Stimulated activated CD8-positive, alpha-beta memory T cell treated with anti-CD3 and anti-CD28 coated beads, Interleukin-4, amount 100 ng/mL, for 48 hours (primary cell): ENCODE data around the gene GPN3.
A peak's percentile ranks its signal among the peaks of the same experiment; 100 is the strongest.
"Not testable (repeated sequence)": the region's sequence is repeated elsewhere in the genome, so short reads cannot be mapped to it uniquely, and the experiment has no call there.

Experiments used
- DNase-seq: peaks from one replicate; pipeline ENCODE4 v3.0.0-alpha.2; 2020

GPN3 gene

GRCh38 chr12:110436231-110436630 lies 31.8 kb downstream of the GPN3 start:
- DNase-seq, result no peak

DNA sequence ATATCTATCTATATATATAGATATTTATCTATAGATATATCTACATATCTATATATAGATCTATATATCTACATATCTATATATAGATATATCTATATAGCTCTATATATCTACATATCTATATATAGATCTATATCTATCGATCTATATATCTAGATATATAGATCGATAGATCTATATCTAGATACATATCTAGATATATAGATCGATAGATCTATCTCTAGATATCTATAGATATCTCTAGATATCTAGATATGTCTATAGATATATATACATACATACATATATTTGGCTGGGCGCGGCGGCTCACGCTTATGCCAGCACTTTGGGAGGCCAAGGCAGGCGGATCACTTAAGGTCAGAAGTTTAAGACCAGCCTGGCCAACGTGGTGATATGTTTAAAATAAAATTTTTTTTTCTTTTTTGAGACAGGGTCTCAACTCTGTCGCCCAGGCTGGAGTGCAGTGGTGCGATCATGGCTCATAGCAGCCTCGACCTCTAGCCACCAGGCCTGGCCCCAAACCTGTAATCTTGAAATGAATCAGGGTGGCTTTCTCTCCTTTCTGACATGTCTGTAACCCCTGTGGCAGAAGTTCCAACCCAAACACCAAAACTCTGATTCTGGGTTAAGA lies 36.0 kb downstream of the GPN3 start:
- DNase-seq, result peak; percentile 34

DNA sequence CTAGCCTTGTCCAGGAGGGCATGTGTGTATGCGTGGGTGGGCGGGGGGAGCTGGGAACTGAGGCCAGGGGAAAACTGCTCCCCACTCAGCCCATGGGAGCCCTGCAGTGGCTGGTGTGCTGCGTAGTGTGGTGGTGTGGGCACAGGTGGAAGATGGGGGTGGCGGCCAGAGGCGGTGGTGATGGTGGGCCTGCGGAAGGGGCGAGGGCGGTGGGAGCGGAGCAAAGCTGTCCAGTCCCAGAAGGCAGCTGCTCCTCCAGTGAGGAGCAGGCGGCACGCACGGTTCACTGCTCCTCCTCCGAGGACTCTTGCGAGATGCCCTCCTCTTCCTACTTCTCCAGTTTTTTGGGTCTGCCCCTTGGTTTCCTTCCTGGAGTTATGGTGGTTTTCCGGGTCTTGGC lies 38.4 kb downstream of the GPN3 start:
- DNase-seq, result not testable (repeated sequence)

DNA sequence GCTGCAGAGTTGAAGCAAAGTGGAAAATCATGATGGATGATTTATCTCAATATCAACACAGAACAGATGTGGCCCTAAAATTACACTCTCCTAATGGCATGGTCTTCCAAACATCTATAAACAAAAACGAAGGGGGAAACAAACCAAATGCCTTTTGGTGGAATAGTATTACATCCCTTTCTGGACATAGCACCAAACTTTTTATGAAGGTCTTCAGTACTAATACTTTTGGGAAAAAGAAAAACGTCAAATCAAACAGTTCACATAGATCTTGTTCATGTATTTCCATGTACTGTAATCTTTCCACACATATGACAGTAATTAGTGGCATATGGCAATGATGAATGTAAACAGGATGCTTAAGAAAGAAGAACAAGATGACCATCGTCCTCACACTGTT lies 41.7 kb downstream of the GPN3 start:
- no peak for DNase-seq

DNA sequence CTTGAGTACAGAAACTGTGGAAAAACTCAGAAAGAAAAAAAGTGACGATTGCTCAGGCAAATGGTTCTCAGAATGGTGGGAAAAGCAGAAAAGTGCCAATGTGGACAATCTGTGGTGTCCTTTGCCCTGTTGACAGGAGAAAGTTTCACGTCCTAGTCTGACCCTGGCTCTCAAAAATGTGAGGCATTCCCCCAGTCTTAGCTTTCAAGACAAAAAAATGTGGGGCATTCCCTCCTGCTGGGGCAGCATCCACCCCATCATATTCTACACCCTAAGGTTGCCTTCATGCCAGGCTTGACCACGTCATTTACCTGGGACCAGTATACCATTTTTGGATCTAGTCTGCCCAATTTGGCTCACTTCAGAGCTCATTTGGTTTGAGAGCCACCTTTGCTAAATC lies 43.8 kb downstream of the GPN3 start:
- no peak for DNase-seq

- DNase-seq, result no peak
Observed at GRCh38 chr12:110421701-110422100, 46.4 kb downstream of the GPN3 start.

DNA sequence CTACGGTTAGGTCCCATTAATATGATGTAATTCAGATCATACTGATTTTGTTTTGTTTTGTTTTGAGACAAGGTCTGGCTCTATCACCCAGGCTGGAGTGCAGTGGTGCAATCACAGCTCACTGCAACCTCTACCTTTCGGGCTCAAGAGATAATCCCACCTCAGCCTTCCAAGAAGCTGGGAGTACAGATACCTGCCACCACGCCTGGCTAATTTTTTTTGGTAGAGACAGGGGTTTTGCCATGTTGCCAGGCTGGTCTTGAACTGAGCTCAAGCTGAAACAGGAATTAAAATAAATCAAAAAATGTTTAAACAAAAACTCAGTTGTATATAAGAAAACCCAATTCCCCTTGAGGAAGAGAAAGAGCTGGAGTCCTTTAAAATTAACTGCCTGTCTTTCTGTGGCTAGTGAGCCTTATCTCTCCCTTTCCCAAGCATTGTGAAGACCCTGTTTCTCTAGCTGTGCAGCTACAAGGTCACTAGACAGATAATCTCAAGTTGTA lies 46.8 kb downstream of the GPN3 start:
- DNase-seq, result no peak

- DNase-seq, result not testable (repeated sequence)
Observed at GRCh38 chr12:110420644-110421043, 47.4 kb downstream of the GPN3 start.

DNA sequence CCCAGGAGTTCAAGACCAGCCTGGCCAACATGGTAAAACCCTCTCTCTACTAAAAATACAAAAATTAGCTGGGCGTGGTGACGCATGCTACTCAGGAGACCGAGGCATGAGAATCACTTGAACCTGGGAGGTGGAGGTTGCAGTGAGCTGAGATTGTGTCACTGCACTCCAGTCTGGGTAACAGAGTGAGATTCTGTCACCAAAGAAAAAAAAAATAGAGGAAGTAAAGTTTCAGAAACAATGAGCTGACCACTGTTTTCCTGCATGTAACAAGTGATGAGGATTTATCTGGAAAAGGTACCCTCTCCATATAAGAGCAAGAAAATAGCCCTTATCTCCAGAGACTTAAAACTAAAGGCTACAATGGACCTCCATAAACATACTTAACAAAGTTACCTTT lies 50.9 kb downstream of the GPN3 start:
- DNase-seq, result not testable (repeated sequence)

- not testable (repeated sequence) for DNase-seq
Observed at GRCh38 chr12:110410086-110410485, 58.0 kb downstream of the GPN3 start.

DNA sequence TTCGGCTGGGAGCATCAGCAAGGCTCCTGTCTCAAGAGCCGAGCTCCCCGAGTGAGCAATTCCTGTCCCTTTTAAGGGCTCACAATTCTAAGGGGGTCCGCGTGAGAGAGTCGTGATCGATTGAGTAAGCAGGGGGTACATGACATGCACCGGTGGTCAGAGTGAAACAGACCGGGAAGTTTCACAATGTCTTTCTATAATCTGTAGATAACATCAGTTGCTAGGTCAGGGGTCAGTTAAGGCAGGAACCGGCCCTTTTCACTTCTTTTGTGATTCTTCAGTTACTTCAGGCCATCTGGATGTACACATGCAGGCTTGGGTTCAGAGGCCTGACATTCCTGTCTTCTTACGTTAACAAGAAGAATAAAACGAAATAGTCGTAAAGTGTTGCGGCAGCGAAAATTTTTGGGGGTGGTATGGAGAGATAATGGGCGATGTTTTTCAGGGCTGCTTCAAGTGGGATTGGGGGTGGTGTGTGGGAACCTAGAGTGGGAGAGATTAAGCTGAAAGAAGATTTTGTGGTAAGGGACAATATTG lies 62.9 kb downstream of the GPN3 start:
- not testable (repeated sequence) for DNase-seq

DNA sequence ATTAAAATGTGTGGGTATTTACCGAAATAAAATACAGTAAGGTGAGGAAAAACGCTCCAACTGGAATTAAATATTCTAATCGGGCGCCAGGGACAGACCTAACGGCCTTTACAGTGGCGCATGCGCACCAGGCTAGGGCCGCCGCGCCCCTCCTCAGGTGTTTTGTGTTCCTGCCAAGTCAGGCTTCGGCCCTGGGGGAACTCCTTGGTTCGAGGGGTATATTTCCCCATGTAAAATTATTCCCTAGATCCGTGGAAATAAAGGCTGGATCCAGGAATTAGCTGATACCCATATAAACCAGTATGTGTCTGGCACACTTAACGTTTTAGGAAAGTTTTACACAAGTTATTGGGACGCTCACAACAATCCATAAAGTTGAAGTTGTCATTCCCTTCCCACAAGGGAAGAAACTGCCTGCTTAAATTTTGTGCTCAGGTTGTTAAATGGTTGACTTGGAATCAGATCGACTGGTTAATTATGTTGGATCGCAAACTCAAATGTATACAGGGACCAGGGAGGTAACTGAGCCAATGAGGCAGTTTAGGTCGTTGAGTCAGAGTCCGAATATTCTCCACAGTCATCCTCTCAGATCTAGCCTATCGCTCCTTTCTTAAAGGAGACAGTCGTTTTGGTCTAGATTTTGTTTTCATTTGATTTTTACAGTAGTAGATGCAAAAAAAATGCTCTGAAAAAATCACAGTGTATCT lies 63.9 kb downstream of the GPN3 start:
- DNase-seq, result peak; percentile 85

DNA sequence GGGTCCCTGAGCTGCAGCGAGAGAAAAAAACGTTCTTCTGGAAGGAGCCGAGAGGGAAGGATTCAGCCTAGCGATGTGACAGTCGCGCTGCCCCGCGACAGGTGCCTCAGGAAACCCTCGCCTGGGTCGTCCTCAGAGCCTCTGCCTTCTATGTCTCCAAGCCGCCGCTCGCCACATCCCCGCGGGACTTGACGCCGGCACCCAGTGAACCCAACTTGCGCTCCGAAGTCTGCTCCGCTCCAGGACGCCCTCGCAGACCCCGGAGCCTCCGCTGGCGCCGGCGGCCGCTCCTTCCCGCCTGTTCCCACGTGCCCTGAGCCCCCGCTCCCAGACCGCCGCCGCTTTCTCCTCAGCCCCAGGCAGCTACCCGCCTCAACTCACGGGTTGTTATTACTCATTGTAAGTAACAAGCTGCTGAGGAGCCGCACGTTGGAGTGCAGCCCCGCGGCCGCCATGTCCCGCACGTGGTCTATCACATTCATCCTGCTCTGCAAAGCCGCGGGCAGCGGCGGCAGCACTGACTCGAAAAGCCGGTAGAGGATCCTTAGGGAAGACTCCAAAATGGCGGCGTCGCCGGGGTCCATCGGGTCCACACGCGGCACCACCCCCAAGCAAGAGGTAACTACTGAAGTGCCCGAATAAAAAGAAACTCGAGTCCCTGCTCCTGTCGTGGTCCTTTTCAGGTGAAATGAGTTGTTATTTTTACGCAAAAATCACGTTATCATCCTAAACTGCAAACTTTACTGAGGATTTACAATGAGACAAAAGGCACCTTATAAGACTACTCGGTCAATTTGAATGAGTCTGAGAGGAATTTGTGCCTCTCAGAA lies 64.7 kb downstream of the GPN3 start, which contains the start of gene ANAPC7:
Gene ANAPC7, minus strand, starts transcription at position 563 of the 830 bp plus-strand sequence. Its CDS starts 81 bp downstream, at position 482.
- DNase-seq, result peak; percentile 89
